Mesendoderm (in vitro differentiated cells): ENCODE results near the gene IRF5. TPM values are rescaled to one million over a fixed set of nuclear protein-coding genes. Genes with fewer than 3 reads are reported as not detected.

ENCODE experiments used
- DNase-seq: peaks from one replicate; pipeline ENCODE4 v3.0.0; 2013
- H2AK5ac ChIP-seq: 2 replicates; pipeline ENCODE4 v1.6.1; 2013; ENCODE audit warnings: low read length, inconsistent platforms
- H2BK120ac ChIP-seq: 2 replicates; pipeline ENCODE4 v1.6.1; 2013; ENCODE audit warnings: low read depth, mild to moderate bottlenecking, low read length, moderate library complexity, mixed read lengths
- H2BK15ac ChIP-seq: replicated peaks from 2 replicates; pipeline ENCODE4 v1.6.1; 2013; ENCODE audit warnings: low read depth, mild to moderate bottlenecking, moderate library complexity
- H2BK5ac ChIP-seq: 2 replicates; pipeline ENCODE4 v1.6.1; 2013; ENCODE audit warnings: low read length, inconsistent platforms
- H3K18ac ChIP-seq: 2 replicates; pipeline ENCODE4 v1.6.1; 2013; ENCODE audit warnings: mild to moderate bottlenecking, low read length, mixed read lengths
- H3K23ac ChIP-seq: one replicate; pipeline ENCODE4 v1.6.1; 2013; ENCODE audit warnings: low read length
- H3K27ac ChIP-seq: 2 replicates; pipeline ENCODE4 v1.5.1; 2013; ENCODE audit warnings: low read depth, mild to moderate bottlenecking, inconsistent platforms, low read length, moderate library complexity
- H3K27me3 ChIP-seq: 2 replicates; pipeline ENCODE4 v1.6.1; 2013; ENCODE audit warnings: low read length, control low read depth, mild to moderate bottlenecking, inconsistent platforms; ENCODE audit not compliant: insufficient read depth, poor library complexity
- H3K36me3 ChIP-seq: 2 replicates; pipeline ENCODE4 v1.6.1; 2013; ENCODE audit warnings: low read length, inconsistent platforms; ENCODE audit not compliant: control insufficient read depth, insufficient read depth
- H3K4ac ChIP-seq: one replicate; pipeline ENCODE4 v1.6.1; 2013; ENCODE audit warnings: low read depth, mild to moderate bottlenecking, low read length, moderate library complexity
- H3K4me1 ChIP-seq: 2 replicates; pipeline ENCODE4 v1.6.1; 2013; ENCODE audit warnings: low read depth, low read length, inconsistent platforms; ENCODE audit not compliant: control insufficient read depth
- H3K4me2 ChIP-seq: 2 replicates; pipeline ENCODE4 v1.6.1; 2013; ENCODE audit warnings: low read length
- H3K4me3 ChIP-seq: 2 replicates; pipeline ENCODE4 v1.5.1; 2013; ENCODE audit warnings: mild to moderate bottlenecking, low read length
- H3K56ac ChIP-seq: one replicate; pipeline ENCODE4 v1.6.1; 2013; ENCODE audit warnings: low read length
- H3K79me1 ChIP-seq: 2 replicates; pipeline ENCODE4 v1.6.1; 2013; ENCODE audit warnings: low read length, inconsistent platforms
- H3K79me2 ChIP-seq: 2 replicates; pipeline ENCODE4 v1.6.1; 2013; ENCODE audit warnings: mild to moderate bottlenecking, low read length; ENCODE audit not compliant: control insufficient read depth, insufficient read depth
- H3K9ac ChIP-seq: 2 replicates; pipeline ENCODE4 v1.6.1; 2013; ENCODE audit warnings: low read length, inconsistent platforms
- H4K5ac ChIP-seq: one replicate; pipeline ENCODE4 v1.6.1; 2013; ENCODE audit warnings: low read length
- H4K8ac ChIP-seq: one replicate; pipeline ENCODE4 v1.6.1; 2013; ENCODE audit warnings: low read depth, mild to moderate bottlenecking, control low read depth, low read length, moderate library complexity
- WGBS: extraction: QIAGEN DNeasy Blood & Tissue Kit; methylation state at CpG from one replicate; pipeline ENCODE4 v1.1.7; 2013; ENCODE audit warnings: low lambda C conversion rate, missing lambda C conversion rate; ENCODE audit not compliant: insufficient coverage; ENCODE audit errors: extremely low coverage; 5-methylcytosine and 5-hydroxymethylcytosine counted together
- polyA plus RNA-seq, 2 experiments: library from polyadenylated mRNA; stranded (reverse); fragments of 200-250 nt; gene quantifications; one replicate each; pipeline ENCODE4 v1.2.3, GENCODE V29; 2013

IRF5 gene
- 0.07 TPM for polyA plus RNA-seq (2013, experiment 1 of 2)
- polyA plus RNA-seq (2013, experiment 2 of 2): 0.06 TPM

- Histone ChIP-seq H3K18ac (no peak within 1 kb of the TSS), H2BK5ac (no peak within 1 kb of the TSS), H2AK5ac (no peak within 1 kb of the TSS), H3K4me3 (peak within 1 kb of the TSS; percentile 25), H3K4ac (no peak within 1 kb of the TSS), H3K4me2 (peak within 1 kb of the TSS; percentile 71), H3K27me3 (peaks cover 19% of the 10 kb centered on the region), H3K36me3 (no peaks in the 10 kb centered on the region), H3K23ac (peak within 1 kb of the TSS; percentile 80), H3K4me1 (no peaks in the 10 kb centered on the region), H3K79me2 (no peaks in the 10 kb centered on the region), H2BK15ac (no peak within 1 kb of the TSS), H3K9ac (peak within 1 kb of the TSS; percentile 45), H3K27ac (no peak within 1 kb of the TSS), H4K5ac (no peak within 1 kb of the TSS), H3K79me1 (no peaks in the 10 kb centered on the region), H3K56ac (peak within 1 kb of the TSS; percentile 15), H2BK120ac (no peak within 1 kb of the TSS), H4K8ac (no peak within 1 kb of the TSS)
- DNase-seq: no peak
- WGBS: no CpG with 5 or more reads among the region's 83 CpGs
Measured at GRCh38 chr7:128937647-128938543, at the start of gene IRF5. Gene IRF5 (plus strand): TSS chr7:128937927. CDS start chr7:128942082, 4,155 bp downstream.

- Histone ChIP-seq H2BK5ac (no peak overlapping the region), H3K27ac (no peak overlapping the region), H3K36me3 (no peaks in the 10 kb centered on the region), H3K56ac (no peak overlapping the region), H3K23ac (no peak overlapping the region), H3K4ac (no peak overlapping the region), H4K5ac (no peak overlapping the region), H2AK5ac (no peak overlapping the region), H2BK120ac (no peak overlapping the region), H3K27me3 (no peaks in the 10 kb centered on the region), H3K18ac (no peak overlapping the region), H3K4me2 (no peak overlapping the region), H3K9ac (no peak overlapping the region), H2BK15ac (no peak overlapping the region), H3K79me2 (no peaks in the 10 kb centered on the region), H4K8ac (no peak overlapping the region), H3K4me1 (no peaks in the 10 kb centered on the region), H3K4me3 (no peak overlapping the region), H3K79me1 (no peaks in the 10 kb centered on the region)
- DNase-seq: no peak
- WGBS: no CpG with 5 or more reads among the region's 7 CpGs
Measured at GRCh38 chr7:128888039-128888755, 49.5 kb upstream of the IRF5 start.

GRCh38 chr7:128888756-128889095 lies 49.0 kb upstream of the IRF5 start:
- H3K27me3 ChIP-seq: no peaks in the 10 kb centered on the region
- no CpG with 5 or more reads among the region's 11 CpGs for WGBS
- H3K79me1 ChIP-seq: no peaks in the 10 kb centered on the region
- H4K8ac ChIP-seq: no peak overlapping the region
- no peak overlapping the region for H3K4me3 ChIP-seq
- no peak overlapping the region for H3K18ac ChIP-seq
- H3K23ac ChIP-seq: no peak overlapping the region
- no peak overlapping the region for H2BK120ac ChIP-seq
- H3K36me3 ChIP-seq: no peaks in the 10 kb centered on the region
- no peaks in the 10 kb centered on the region for H3K4me1 ChIP-seq
- no peak overlapping the region for H3K56ac ChIP-seq
- no peak overlapping the region for H2BK5ac ChIP-seq
- no peak overlapping the region for H2BK15ac ChIP-seq
- H3K27ac ChIP-seq: no peak overlapping the region
- H3K4me2 ChIP-seq: no peak overlapping the region
- H4K5ac ChIP-seq: no peak overlapping the region
- no peak overlapping the region for H3K9ac ChIP-seq
- no peak for DNase-seq
- no peak overlapping the region for H2AK5ac ChIP-seq
- no peaks in the 10 kb centered on the region for H3K79me2 ChIP-seq
- no peak overlapping the region for H3K4ac ChIP-seq

GRCh38 chr7:128889121-128889520 lies 48.6 kb upstream of the IRF5 start:
- H3K36me3 ChIP-seq: no peaks in the 10 kb centered on the region
- no peak overlapping the region for H3K4me2 ChIP-seq
- H3K4ac ChIP-seq: no peak overlapping the region
- H3K79me2 ChIP-seq: no peaks in the 10 kb centered on the region
- no peaks in the 10 kb centered on the region for H3K79me1 ChIP-seq
- no peak for DNase-seq
- H3K4me1 ChIP-seq: no peaks in the 10 kb centered on the region
- no peak overlapping the region for H2BK15ac ChIP-seq
- H3K27me3 ChIP-seq: no peaks in the 10 kb centered on the region
- H2BK5ac ChIP-seq: no peak overlapping the region
- no peak overlapping the region for H3K27ac ChIP-seq
- H3K56ac ChIP-seq: no peak overlapping the region
- whole genome bisulfite sequencing: no CpG with 5 or more reads among the region's 8 CpGs
- no peak overlapping the region for H4K5ac ChIP-seq
- no peak overlapping the region for H2BK120ac ChIP-seq
- no peak overlapping the region for H3K9ac ChIP-seq
- no peak overlapping the region for H3K23ac ChIP-seq
- no peak overlapping the region for H2AK5ac ChIP-seq
- H3K4me3 ChIP-seq: no peak overlapping the region
- H4K8ac ChIP-seq: no peak overlapping the region
- H3K18ac ChIP-seq: no peak overlapping the region

- no peaks in the 10 kb centered on the region for H3K79me2 ChIP-seq
- peak overlapping the region; percentile 76 for H3K56ac ChIP-seq
- H3K27ac ChIP-seq: no peak overlapping the region
- peak overlapping the region; percentile 59 for H3K9ac ChIP-seq
- H3K79me1 ChIP-seq: no peaks in the 10 kb centered on the region
- no peak overlapping the region for H2AK5ac ChIP-seq
- DNase-seq: no peak
- no peak overlapping the region for H2BK15ac ChIP-seq
- peak overlapping the region; percentile 16 for H3K4me3 ChIP-seq
- no peak overlapping the region for H4K5ac ChIP-seq
- no peak overlapping the region for H3K18ac ChIP-seq
- no CpG with 5 or more reads among the region's 67 CpGs for WGBS
- no peaks in the 10 kb centered on the region for H3K36me3 ChIP-seq
- H3K27me3 ChIP-seq: no peaks in the 10 kb centered on the region
- H4K8ac ChIP-seq: no peak overlapping the region
- H2BK120ac ChIP-seq: no peak overlapping the region
- no peak overlapping the region for H3K4ac ChIP-seq
- H3K4me1 ChIP-seq: no peaks in the 10 kb centered on the region
- H3K4me2 ChIP-seq: peak overlapping the region; percentile 75
- H3K23ac ChIP-seq: no peak overlapping the region
- no peak overlapping the region for H2BK5ac ChIP-seq
Measured at GRCh38 chr7:128890306-128891109, 47.2 kb upstream of the IRF5 start.
